CD14-positive monocyte (primary cell): Measurements from ENCODE around the gene RILPL1. TPM values are rescaled to one million over a fixed set of nuclear protein-coding genes. Genes with fewer than 3 reads are reported as not detected.
A peak's percentile ranks its signal among the peaks of the same experiment; 100 is the strongest.

Source experiments
- DNase-seq, 3 donors: peaks; one replicate each; pipeline ENCODE4 v3.0.0-alpha.2; 2011 to 2022
- H2AFZ ChIP-seq: 2 replicates; pipeline ENCODE4 v1.6.0; 2012; ENCODE audit warnings: mild to moderate bottlenecking, low read depth, low read length, inconsistent platforms; ENCODE audit not compliant: insufficient read depth, poor library complexity, severe bottlenecking
- H3K27ac ChIP-seq, 2 donors: 1 replicate in 1 of 2; 2 replicates in 1 of 2; pipeline ENCODE4 v1.5.1; 2012 to 2013; ENCODE audit warnings: low read length in 2 of 2, control low read depth in 1 of 2, inconsistent platforms in 1 of 2, low read depth in 1 of 2, mild to moderate bottlenecking in 1 of 2
- H3K27me3 ChIP-seq, 2 donors: one replicate each; pipeline versions ENCODE4 v1.6.0 to v1.6.1; 2011 to 2013; ENCODE audit warnings: low read length in 2 of 2; ENCODE audit not compliant: control insufficient read depth in 2 of 2, insufficient read depth in 2 of 2
- H3K36me3 ChIP-seq, 2 donors: replicated peaks in 1 of 2; 1 replicate in 1 of 2; 2 replicates in 1 of 2; pipeline versions ENCODE4 v1.5.1 to v1.6.1; 2012 to 2013; ENCODE audit warnings: low read length in 2 of 2, control low read depth in 1 of 2, inconsistent platforms in 1 of 2, mild to moderate bottlenecking in 1 of 2; ENCODE audit not compliant: insufficient read depth in 2 of 2, control insufficient read depth in 1 of 2
- H3K4me1 ChIP-seq, 2 donors: 1 replicate in 1 of 2; 2 replicates in 1 of 2; pipeline versions ENCODE4 v1.5.1 to v1.6.1; 2012 to 2013; ENCODE audit warnings: low read length in 2 of 2, control low read depth in 1 of 2, inconsistent platforms in 1 of 2, mild to moderate bottlenecking in 1 of 2, moderate library complexity in 1 of 2; ENCODE audit not compliant: insufficient read depth in 2 of 2, control insufficient read depth in 1 of 2
- H3K4me2 ChIP-seq: replicated peaks from 2 replicates; pipeline ENCODE3; 2012; ENCODE audit warnings: low read length, moderate library complexity, mild to moderate bottlenecking; ENCODE audit not compliant: poor library complexity, severe bottlenecking; ENCODE audit errors: extremely low read depth
- H3K4me3 ChIP-seq, 3 experiments: fragments of 200-600 bp in 1 of 3; sonication (generic) in 1 of 3; replicated peaks in 1 of 3; 1 replicate in 2 of 3; 2 replicates in 1 of 3; pipeline ENCODE4 v1.5.1; 2011 to 2013; ENCODE audit warnings: low read length in 3 of 3, mild to moderate bottlenecking in 3 of 3, control low read depth in 2 of 3, low read depth in 2 of 3, inconsistent platforms in 1 of 3, moderate library complexity in 1 of 3
- H3K79me2 ChIP-seq: 2 replicates; pipeline ENCODE4 v1.6.0; 2012; ENCODE audit warnings: mild to moderate bottlenecking, control low read depth, inconsistent platforms, low read length, moderate library complexity; ENCODE audit not compliant: insufficient read depth
- H3K9ac ChIP-seq: 2 replicates; pipeline ENCODE4 v1.6.0; 2017; ENCODE audit warnings: low read length, mild to moderate bottlenecking; ENCODE audit not compliant: insufficient read depth, poor library complexity, severe bottlenecking
- H3K9me3 ChIP-seq, 2 donors: replicated peaks in 1 of 2; 1 replicate in 1 of 2; 2 replicates in 1 of 2; pipeline versions ENCODE4 v1.5.1 to v1.6.1; 2012 to 2013; ENCODE audit warnings: low read length in 2 of 2, control low read depth in 1 of 2; ENCODE audit not compliant: control insufficient read depth in 1 of 2, insufficient read depth in 1 of 2
- H4K20me1 ChIP-seq: 2 replicates; pipeline ENCODE4 v1.6.0; 2012; ENCODE audit warnings: mild to moderate bottlenecking, low read length, control low read depth, moderate library complexity; ENCODE audit not compliant: insufficient read depth
- H3K27ac Mint-ChIP-seq, 7 donors: one replicate each; pipeline ENCODE4 v1.8.0; 2020; ENCODE audit warnings: mild to moderate bottlenecking in 7 of 7, mixed read lengths in 7 of 7, moderate library complexity in 6 of 7, inconsistent platforms in 2 of 7
- H3K27me3 Mint-ChIP-seq, 3 donors: one replicate each; pipeline ENCODE4 v1.8.0; 2021 to 2022; ENCODE audit warnings: low read depth in 3 of 3, mild to moderate bottlenecking in 3 of 3, mixed read lengths in 3 of 3, moderate library complexity in 3 of 3, inconsistent platforms in 1 of 3
- H3K36me3 Mint-ChIP-seq, 2 donors: one replicate each; pipeline ENCODE4 v1.8.0; 2020; ENCODE audit warnings: mixed read lengths in 2 of 2, inconsistent platforms in 1 of 2, mild to moderate bottlenecking in 1 of 2
- H3K4me1 Mint-ChIP-seq: one replicate; pipeline ENCODE4 v1.8.0; 2020; ENCODE audit warnings: mild to moderate bottlenecking, mixed read lengths
- H3K4me3 Mint-ChIP-seq, 2 donors: one replicate each; pipeline ENCODE4 v1.8.0; 2020; ENCODE audit warnings: mild to moderate bottlenecking in 2 of 2, mixed read lengths in 2 of 2, moderate library complexity in 1 of 2
- H3K9me3 Mint-ChIP-seq, 7 donors: one replicate each; pipeline ENCODE4 v1.8.0; 2020 to 2022; ENCODE audit warnings: mixed read lengths in 7 of 7, mild to moderate bottlenecking in 6 of 7, moderate library complexity in 6 of 7, inconsistent platforms in 2 of 7
- CTCF ChIP-seq: fragments of 200-600 bp; IDR thresholded peaks from one replicate; pipeline ENCODE4 v1.8.0; 2022; ENCODE audit warnings: antibody characterized with exemption, mild to moderate bottlenecking
- WGBS: methylation state at CpG from one replicate; pipeline ENCODE4 v1.1.5; 2013; ENCODE audit warnings: missing lambda C conversion rate; ENCODE audit not compliant: insufficient coverage; 5-methylcytosine and 5-hydroxymethylcytosine counted together
- intact Hi-C, 2 donors: fragments of 100-400 bp; cut with micrococcal nuclease; formaldehyde crosslinking; loops; one replicate each; pipeline versions ENCODE4 v1.15.0 to v1.15.1; 2023
- polyA plus RNA-seq, 3 donors: library from polyadenylated mRNA; depleted of rRNA in 1 of 3; unstranded in 2 of 3; stranded (reverse) in 1 of 3; fragments of 300-500 nt in 2 of 3; fragments of >200 nt in 1 of 3; fragmentation: Illumina TruSeq in 2 of 3; gene quantifications; 1 replicate in 2 of 3; 2 replicates in 1 of 3; pipeline ENCODE4 v1.2.3, GENCODE V29; 2012 to 2021

The RILPL1 gene
- polyA plus RNA-seq, 3 donors = 1.2 TPM; not detected in 2

- no peak for TF ChIP-seq CTCF
- Histone ChIP-seq H3K9ac (no peak overlapping the region), H3K4me1 (peaks cover 23 to 24% of the 10 kb centered on the region in 2 donors), H3K9me3 (no peaks in the 10 kb centered on the region), H3K27ac (no peak overlapping the region), H3K4me3 (no peak overlapping the region), H2AFZ (no peak overlapping the region), H3K27me3 (no peaks in the 10 kb centered on the region), H3K4me2 (no peak overlapping the region), H3K36me3 (peaks cover 33 to 69% of the 10 kb centered on the region in 2 donors), H4K20me1 (peaks cover 98% of the 10 kb centered on the region), H3K79me2 (peaks cover 100% of the 10 kb centered on the region)
- intact Hi-C loops = no loop called here
- Mint-ChIP-seq H3K4me3 (no peak overlapping the region), H3K27me3 (no peaks in the 10 kb centered on the region), H3K9me3 (peaks cover 0 to 4% (median 0%) of the 10 kb centered on the region in 7 donors), H3K4me1 (peaks cover 27% of the 10 kb centered on the region), H3K36me3 (peaks cover 54 to 76% of the 10 kb centered on the region in 2 donors), H3K27ac (peak overlapping the region in 1 of 7 donors; percentile 53)
- WGBS = 83% methylated on average over 6 of the region's 6 CpGs
- DNase-seq = no peak
Measured at GRCh38 chr12:123428591-123428990, 104.9 kb downstream of the RILPL1 start.

- Histone ChIP-seq H3K79me2 (peaks cover 99% of the 10 kb centered on the region), H3K4me1 (peaks cover 11 to 13% of the 10 kb centered on the region in 2 donors), H3K36me3 (peaks cover 42 to 83% of the 10 kb centered on the region in 2 donors), H3K9me3 (no peaks in the 10 kb centered on the region), H3K9ac (no peak overlapping the region), H3K4me3 (no peak overlapping the region), H3K4me2 (no peak overlapping the region), H4K20me1 (peaks cover 98% of the 10 kb centered on the region), H3K27ac (peak overlapping the region in 1 of 2 donors; percentile 25), H3K27me3 (no peaks in the 10 kb centered on the region), H2AFZ (no peak overlapping the region)
- no peak overlapping the region for H3K4me3 Mint-ChIP-seq
- peaks cover 0 to 4% (median 0%) of the 10 kb centered on the region in 7 donors for H3K9me3 Mint-ChIP-seq
- 95% methylated on average over 5 of the region's 8 CpGs for WGBS
- H3K36me3 Mint-ChIP-seq = peaks cover 65 to 89% of the 10 kb centered on the region in 2 donors
- intact Hi-C loops = no loop called here
- no peak for TF ChIP-seq CTCF
- peak in 1 of 3 donors; percentile 27 for DNase-seq
- H3K27ac Mint-ChIP-seq = peak overlapping the region in 6 of 7 donors; percentile 19 to 87 (median 52)
- H3K4me1 Mint-ChIP-seq = peaks cover 13% of the 10 kb centered on the region
- no peaks in the 10 kb centered on the region for H3K27me3 Mint-ChIP-seq
Measured at GRCh38 chr12:123427036-123427769, 106.3 kb downstream of the RILPL1 start.
